ENCODE data around the gene LARGE1.

DNA sequence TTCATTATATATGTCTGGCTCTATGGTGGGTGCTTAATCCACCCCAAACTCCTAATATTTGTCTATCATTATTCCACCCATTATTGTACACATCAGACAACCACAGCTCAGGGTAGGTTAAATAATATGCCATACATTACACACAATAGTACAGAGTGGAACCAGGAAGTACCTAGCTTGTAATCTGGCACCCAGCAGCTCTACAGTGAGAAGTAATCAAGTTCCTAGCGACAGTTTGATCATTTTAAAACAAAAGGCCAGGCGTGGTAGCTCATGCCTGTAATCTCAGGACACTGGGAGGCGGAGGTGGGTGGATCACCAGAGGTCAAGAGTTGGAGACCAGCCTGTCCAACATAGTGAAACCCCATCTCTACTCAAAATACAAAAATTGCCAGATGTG is 141.0 kb downstream of the LARGE1 start:
- TF ChIP-seq EZH2 (IDR thresholded peaks at IDR 0.05; ENCODE audit: borderline replicate concordance) (no peak), EZH2phosphoT487 (IDR thresholded peaks at IDR 0.05; ENCODE audit: low read depth, severe bottlenecking, unreplicated experiment) (no peak)
- TF ChIP-seq, protein P1, sequence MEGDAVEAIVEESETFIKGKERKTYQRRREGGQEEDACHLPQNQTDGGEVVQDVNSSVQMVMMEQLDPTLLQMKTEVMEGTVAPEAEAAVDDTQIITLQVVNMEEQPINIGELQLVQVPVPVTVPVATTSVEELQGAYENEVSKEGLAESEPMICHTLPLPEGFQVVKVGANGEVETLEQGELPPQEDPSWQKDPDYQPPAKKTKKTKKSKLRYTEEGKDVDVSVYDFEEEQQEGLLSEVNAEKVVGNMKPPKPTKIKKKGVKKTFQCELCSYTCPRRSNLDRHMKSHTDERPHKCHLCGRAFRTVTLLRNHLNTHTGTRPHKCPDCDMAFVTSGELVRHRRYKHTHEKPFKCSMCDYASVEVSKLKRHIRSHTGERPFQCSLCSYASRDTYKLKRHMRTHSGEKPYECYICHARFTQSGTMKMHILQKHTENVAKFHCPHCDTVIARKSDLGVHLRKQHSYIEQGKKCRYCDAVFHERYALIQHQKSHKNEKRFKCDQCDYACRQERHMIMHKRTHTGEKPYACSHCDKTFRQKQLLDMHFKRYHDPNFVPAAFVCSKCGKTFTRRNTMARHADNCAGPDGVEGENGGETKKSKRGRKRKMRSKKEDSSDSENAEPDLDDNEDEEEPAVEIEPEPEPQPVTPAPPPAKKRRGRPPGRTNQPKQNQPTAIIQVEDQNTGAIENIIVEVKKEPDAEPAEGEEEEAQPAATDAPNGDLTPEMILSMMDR (IDR thresholded peaks at IDR 0.05; ENCODE audit: poor library complexity): no peak

Measured in hepatocyte (in vitro differentiated cells).